Hepatocyte (in vitro differentiated cells): ENCODE measurements around the gene FGFR4.

Source experiments
- CTCF ChIP-seq: fragments of 200-600 bp; sonication (generic); IDR thresholded peaks from 2 replicates; pipeline ENCODE4 v1.5.1; 2016; ENCODE audit warnings: antibody characterized with exemption, mild to moderate bottlenecking; ENCODE audit not compliant: poor library complexity
- EZH2 ChIP-seq: fragments of 200-600 bp; sonication (generic); IDR thresholded peaks from 2 replicates; pipeline ENCODE4 v1.6.1; 2016; ENCODE audit warnings: antibody characterized with exemption, mild to moderate bottlenecking, borderline replicate concordance
- EZH2phosphoT487 ChIP-seq: fragments of 200-600 bp; sonication (generic); IDR thresholded peaks from one replicate; pipeline ENCODE4 v1.6.1; 2018; ENCODE audit warnings: antibody characterized with exemption, mild to moderate bottlenecking, low read depth, moderate library complexity; ENCODE audit not compliant: unreplicated experiment, severe bottlenecking

GRCh38 chr5:177128551-177128981 is 41.9 kb downstream of the FGFR4 start:
- no peak for TF ChIP-seq CTCF
- TF ChIP-seq EZH2, result no peak
- TF ChIP-seq EZH2phosphoT487, result no peak
